ENCODE measurements around the gene SDK1.

SDK1 gene

GRCh38 chr7:4273566-4274230 is 972.6 kb downstream of the SDK1 start:
- no peak for TF ChIP-seq CTCF (IDR thresholded peaks at IDR 0.05; ENCODE audit: low read depth, low read length)
- no peak for DNase-seq (ENCODE audit: extremely low read depth, low read depth)

- no peak for DNase-seq (ENCODE audit: extremely low read depth, low read depth)
- TF ChIP-seq CTCF (IDR thresholded peaks at IDR 0.05; ENCODE audit: low read depth, low read length): no peak
Observed at GRCh38 chr7:4274286-4274685, 973.2 kb downstream of the SDK1 start.

GRCh38 chr7:4277936-4278335 is 976.9 kb downstream of the SDK1 start:
- DNase-seq (ENCODE audit: extremely low read depth, low read depth): no peak
- TF ChIP-seq CTCF (IDR thresholded peaks at IDR 0.05; ENCODE audit: low read depth, low read length): no peak

- no peak for TF ChIP-seq CTCF (IDR thresholded peaks at IDR 0.05; ENCODE audit: low read depth, low read length)
- DNase-seq (ENCODE audit: extremely low read depth, low read depth): no peak
Observed at GRCh38 chr7:4279216-4279615, 978.2 kb downstream of the SDK1 start.

- no peak for TF ChIP-seq CTCF (IDR thresholded peaks at IDR 0.05; ENCODE audit: low read depth, low read length)
Observed at GRCh38 chr7:4281231-4281993, 980.4 kb downstream of the SDK1 start.

GRCh38 chr7:4282434-4283223 is 981.6 kb downstream of the SDK1 start:
- TF ChIP-seq CTCF (IDR thresholded peaks at IDR 0.05; ENCODE audit: low read depth, low read length): no peak

More at GRCh38 chr7:4281231-4281993, 980.4 kb downstream of the SDK1 start:
- DNase-seq (ENCODE audit: extremely low read depth, low read depth): no peak

GRCh38 chr7:4286351-4286750 is 985.3 kb downstream of the SDK1 start:
- no peak for DNase-seq (ENCODE audit: extremely low read depth, low read depth)
- no peak for TF ChIP-seq CTCF (IDR thresholded peaks at IDR 0.05; ENCODE audit: low read depth, low read length)

More at GRCh38 chr7:4282434-4283223, 981.6 kb downstream of the SDK1 start:
- DNase-seq (ENCODE audit: extremely low read depth, low read depth): no peak
